GM21786 (cell line): Measurements from ENCODE around the gene METTL1.

Experiments
- ATAC-seq: cut with Tn5 transposase; IDR thresholded peaks from one replicate; pipeline ENCODE4 v1.9.1; 2021; ENCODE audit not compliant: unreplicated experiment

The METTL1 gene

GRCh38 chr12:57771236-57771872, 551 bp downstream of the METTL1 start:
- peak; percentile 75 for ATAC-seq

GRCh38 chr12:57770734-57771133, 1.2 kb downstream of the METTL1 start:
- no peak for ATAC-seq

GRCh38 chr12:57769594-57769993, 2.3 kb downstream of the METTL1 start:
- no peak for ATAC-seq

GRCh38 chr12:57767876-57768275, 4.0 kb downstream of the METTL1 start:
- ATAC-seq, result no peak

GRCh38 chr12:57767305-57767698, 4.6 kb downstream of the METTL1 start:
- no peak for ATAC-seq

- ATAC-seq, result no peak
Measured at GRCh38 chr12:57766464-57767304, 5.2 kb downstream of the METTL1 start, which contains the start of gene CYP27B1. CYP27B1 (minus strand) TSS chr12:57767078; CDS start chr12:57767041, 37 bp downstream.

GRCh38 chr12:57765698-57766463, 6.0 kb downstream of the METTL1 start:
- ATAC-seq, result no peak

- ATAC-seq, result peak; percentile 50
Measured at GRCh38 chr12:57765003-57765697, 6.8 kb downstream of the METTL1 start.

- ATAC-seq, result peak; percentile 8
Measured at GRCh38 chr12:57764662-57765002, 7.3 kb downstream of the METTL1 start.

GRCh38 chr12:57763881-57764661, 7.8 kb downstream of the METTL1 start:
- ATAC-seq, result no peak

GRCh38 chr12:57762463-57762862, 9.4 kb downstream of the METTL1 start:
- no peak for ATAC-seq

- ATAC-seq, result no peak
Measured at GRCh38 chr12:57761391-57761998, 10.4 kb downstream of the METTL1 start.

- ATAC-seq, result no peak
Measured at GRCh38 chr12:57760347-57760982, 11.4 kb downstream of the METTL1 start.

GRCh38 chr12:57759360-57759980, 12.4 kb downstream of the METTL1 start:
- ATAC-seq, result no peak

- ATAC-seq, result no peak
Measured at GRCh38 chr12:57758552-57759359, 13.1 kb downstream of the METTL1 start.

- ATAC-seq, result no peak
Measured at GRCh38 chr12:57757771-57758170, 14.1 kb downstream of the METTL1 start.

GRCh38 chr12:57756406-57757341, 15.2 kb downstream of the METTL1 start:
- no peak for ATAC-seq
